Stimulated activated CD4-positive, alpha-beta T cell treated with anti-CD3 and anti-CD28 coated beads, Interleukin-1b, Interleukin-23, amount 100 ng/mL, for 1 hour (primary cell): ENCODE results near the gene SLC8A1.

Experiments used
- DNase-seq, 2 donors: peaks; one replicate each; pipeline ENCODE4 v3.0.0-alpha.2; 2020; ENCODE audit warnings: low read depth in 2 of 2

Gene SLC8A1

DNA sequence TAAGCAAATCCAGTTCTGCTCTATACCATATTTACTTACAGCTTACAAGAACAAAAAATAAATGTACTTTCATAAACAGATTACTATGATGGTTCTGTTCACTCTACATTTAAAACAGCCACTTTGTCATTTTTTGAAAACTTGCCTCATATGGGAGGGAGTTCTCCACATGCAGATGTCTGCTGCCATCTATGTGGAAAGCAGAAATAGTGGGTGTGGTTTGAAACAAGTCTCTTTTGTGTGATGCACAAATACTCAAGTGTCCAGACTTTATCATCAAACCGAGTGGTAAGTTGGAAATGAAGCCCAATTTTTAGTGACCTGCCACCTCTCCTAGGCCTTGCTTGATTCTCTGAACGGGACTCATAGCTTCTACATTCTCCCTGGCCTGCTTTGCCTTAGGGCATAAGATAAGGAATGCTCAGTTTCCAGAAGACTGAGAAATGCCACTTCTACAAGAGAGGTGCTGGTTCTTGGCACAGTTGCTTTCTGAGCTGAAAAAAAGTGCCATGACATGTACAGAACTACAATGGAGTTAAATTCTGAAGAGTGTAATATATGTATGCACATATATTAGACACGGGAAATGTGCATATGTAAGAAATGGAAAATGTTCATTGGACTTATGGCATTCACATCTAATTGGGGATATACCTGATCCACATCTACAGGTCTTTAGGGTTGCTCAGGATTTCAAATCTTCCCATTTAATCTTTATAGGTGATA, 221.0 kb downstream of the SLC8A1 start:
- no peak for DNase-seq

DNA sequence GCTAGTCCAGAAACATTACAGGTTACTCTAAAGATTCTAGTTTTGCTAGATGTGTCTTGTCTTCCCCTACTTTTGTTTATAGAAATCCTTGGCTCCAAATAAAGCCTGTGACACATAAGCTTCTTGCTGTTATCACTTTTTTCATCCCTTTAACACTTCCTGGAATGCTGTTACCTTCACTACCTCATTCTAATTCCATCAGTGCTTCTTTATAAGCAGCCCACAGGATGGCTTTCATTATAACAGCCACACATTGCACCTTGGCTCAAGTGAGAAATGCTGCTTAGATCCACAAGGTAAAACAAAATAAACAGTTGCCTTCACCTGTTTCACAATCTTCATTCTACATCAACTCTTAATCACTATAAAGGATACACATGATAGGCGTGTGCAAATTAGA, 221.7 kb downstream of the SLC8A1 start:
- DNase-seq, result no peak

DNA sequence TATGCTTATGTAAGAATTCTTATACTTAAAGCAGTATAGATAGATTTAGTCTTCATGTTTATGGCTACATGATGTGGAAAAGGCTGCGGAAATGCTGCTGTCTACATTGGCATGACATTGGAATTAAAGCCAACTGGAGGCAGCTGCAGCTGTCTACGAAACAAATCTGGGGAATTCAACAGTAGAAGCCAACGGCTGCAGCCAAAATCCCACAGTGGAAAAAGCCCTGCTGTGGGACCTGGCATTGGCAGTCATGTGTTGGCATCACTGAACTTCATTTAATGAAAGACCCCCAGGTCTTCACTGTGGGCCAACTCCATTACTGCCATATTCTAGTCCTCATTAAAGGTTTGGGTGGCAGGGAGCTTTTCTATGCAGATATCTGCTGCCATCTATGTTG, 223.6 kb downstream of the SLC8A1 start:
- no peak for DNase-seq

DNA sequence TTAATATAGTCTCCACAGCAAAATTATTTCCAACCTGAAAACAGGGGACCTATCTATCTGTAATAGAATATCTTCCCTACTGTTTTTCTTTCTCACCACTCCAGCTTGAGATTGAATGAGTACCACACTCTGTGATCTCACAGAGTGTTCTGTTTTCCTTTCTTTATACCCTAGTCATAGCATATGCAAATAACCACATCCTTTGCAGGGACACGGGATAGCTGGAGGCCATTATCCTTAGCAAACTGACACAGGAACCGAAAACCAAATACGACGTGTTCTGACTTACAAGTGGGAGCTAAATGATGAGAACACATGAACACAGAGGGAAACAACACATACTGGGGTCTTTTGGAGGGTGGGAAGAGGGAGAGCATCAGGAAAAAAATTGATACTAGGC, 224.7 kb downstream of the SLC8A1 start:
- DNase-seq, result no peak

DNA sequence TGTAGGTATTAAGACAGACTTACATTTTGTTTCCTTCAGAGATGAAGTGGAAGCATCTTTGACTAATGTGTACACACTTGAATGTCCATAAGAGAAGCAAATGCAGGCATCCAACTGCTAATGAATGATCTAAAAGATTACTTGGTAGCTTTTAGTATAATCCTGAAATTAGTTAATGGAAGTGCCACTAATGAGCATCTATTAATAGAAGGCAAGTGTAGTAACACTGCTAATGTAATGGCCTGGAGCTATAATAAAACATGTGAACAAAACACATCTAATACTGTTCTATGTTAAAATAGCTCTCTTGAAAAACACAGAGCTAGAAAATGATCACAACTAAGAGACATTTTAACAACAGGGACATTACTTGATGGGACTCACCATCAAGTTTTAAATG, 225.3 kb downstream of the SLC8A1 start:
- DNase-seq, result no peak

DNA sequence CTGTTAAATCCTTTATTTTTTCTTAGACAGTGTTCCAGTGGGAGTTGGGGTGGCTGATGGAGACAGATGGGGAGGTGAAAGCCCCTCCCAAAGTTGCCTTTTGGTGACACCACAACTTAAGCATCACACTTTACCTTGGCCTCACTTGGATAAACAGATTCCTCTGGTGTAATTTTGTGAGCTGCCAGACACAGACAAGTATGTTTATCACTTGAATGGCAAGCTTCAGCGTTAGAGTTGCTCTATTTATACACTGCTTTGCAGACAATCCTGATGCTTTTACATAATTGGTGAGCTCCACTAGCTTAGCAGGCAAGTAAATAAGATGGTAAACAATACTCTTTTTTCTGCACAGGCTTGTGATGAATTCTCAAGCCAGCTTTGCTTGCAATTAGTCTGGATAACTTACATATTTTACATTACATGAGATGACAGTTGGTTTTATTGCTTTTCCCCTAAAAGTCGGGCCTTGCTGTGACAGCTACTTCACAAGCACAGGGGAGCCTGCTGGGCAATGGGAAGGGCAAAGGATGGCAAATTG, 226.2 kb downstream of the SLC8A1 start:
- DNase-seq, result no peak

DNA sequence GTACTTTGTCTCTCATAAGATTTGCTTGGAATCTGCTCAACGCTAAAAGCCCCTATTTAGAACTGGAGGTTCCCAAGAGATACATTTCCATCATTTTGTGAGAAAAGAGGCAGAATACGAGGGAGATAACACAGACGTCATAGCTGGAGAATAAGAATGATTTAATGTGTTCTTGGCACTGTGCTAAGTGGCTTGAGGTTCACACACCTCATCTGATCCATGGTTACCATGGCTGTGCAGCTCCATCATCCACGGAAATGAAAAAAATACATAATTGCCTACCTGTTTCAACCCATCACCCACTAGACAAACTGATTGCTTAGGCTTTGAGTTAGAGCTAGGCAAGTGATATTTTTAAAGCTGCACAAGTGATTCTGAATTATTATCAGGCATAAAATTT, 227.6 kb downstream of the SLC8A1 start:
- no peak for DNase-seq

DNA sequence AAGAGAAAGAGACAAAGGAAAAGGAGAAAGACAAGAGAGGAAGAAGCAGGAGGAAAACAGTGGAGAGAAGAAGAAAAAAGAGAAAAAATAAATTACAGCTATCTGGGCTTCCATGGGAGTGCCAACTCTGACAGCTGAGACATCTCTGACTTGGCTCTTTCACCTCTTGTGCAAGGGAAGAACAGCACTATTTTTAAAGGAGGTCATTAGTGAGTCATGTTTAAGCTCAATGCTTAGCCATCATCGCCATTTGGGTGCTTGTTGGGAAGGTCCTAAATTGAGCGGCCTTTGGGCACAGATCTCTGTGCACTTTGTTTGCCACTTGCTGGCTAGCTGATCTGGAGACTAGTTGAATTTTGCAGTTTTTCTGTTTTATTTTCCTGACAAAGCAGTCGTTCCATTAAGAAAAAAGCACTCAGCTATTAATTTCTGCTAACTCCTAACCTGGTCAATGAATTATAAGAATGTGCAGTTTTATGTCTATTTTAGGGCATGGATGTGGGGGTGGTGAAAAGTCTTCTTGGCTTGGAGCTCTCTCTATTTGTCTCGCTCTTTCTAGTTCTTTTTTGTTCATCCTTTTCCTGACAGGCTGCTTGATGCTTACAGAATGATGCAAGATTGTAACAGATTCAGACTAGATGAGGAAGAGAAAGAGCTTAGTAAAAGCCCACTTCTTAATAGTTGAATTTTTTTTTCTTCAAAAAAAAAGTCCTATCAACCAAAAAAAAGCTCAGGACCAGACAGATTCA, 231.5 kb downstream of the SLC8A1 start:
- no peak for DNase-seq

DNA sequence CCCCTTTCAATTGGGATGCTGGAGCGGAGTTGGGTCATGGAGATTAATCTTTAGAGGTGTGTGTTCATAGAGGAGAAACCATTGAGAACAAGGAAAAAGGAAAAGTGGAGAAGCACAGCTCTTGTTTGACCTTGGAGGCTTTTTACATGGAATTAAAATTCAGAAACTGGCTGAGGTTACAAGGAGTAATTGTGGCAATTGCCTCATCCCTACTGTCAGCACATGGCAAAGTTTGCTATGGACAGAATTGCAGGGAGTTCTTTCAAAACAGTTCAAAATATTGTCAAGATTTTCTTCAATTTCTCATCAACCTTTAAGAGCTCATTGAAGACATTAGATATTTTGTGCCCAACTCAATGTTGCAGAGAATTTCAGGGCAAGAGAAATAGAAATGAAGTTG, 232.7 kb downstream of the SLC8A1 start:
- DNase-seq, result no peak

DNA sequence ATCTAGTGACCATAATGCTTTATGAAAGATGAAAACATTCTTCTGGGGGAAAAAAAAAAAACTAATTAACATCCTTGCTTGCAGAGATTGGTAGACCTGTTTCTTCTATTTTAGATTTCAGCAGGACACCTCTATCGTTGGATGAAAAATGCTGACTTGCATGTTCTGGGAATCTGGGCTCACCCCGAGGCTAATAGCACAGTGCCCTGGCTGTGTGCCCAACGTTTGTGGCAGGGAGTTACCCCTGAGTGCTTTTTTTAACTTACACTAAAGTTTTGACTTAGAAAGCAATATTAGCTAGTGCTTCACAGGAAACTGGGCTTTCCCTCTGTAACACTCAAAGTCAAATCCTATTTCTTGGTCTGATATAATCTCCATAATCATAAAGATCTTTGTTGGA, 233.2 kb downstream of the SLC8A1 start:
- no peak for DNase-seq

DNA sequence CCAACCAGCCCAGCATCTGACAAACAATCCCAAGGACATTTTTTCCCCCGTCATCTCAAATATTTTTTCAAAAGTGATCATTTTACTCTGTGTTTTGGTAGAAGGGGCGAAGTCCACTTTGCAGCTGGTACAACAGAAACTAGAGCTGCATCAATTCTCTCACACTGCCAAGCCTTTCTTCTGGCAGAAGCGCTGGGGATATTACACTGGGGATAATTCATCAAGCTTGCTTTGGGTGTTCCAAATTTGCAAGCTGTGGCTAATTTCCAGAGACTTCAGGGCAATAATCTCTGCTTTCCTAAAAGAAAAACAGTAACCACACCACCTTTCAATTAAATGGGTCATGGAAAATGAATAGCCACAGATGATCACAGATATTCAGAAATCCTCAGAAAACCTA, 238.3 kb downstream of the SLC8A1 start:
- no peak for DNase-seq

DNA sequence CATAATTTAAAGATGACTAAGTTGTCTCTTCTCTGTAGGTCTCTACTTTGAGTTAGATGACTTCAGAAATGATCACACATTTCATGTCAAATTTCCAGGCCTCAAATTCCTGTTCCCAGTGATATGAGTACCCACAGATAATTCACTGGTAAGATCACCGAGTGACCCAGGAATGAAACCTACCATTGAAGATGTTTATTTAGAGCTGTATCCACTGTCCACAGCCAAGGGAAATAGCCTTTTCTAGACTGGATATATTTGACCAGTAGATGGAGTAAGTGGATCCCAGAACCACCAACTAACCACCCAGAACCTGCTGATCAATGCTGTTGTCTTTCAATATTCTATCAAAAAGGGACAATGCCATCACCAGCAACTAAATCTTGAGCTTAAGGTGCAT, 238.8 kb downstream of the SLC8A1 start:
- no peak for DNase-seq

DNA sequence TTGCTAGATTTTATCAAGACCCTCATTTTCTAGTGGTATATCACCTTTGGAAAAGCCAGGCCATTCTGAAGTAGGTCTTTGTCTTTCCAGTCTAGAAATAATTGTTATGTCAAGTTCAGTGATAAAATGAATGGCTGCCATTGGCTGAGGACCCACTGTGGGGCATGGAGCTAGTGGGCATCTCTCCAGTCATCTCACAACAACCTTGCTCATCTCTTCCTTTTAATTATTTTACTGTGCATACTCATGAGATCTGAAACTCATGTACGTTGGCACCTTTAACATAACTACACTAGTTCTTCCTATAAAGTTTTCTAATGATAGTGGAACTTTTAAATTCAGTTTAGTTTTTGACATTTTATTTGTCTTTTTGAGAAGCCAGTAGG, 240.9 kb downstream of the SLC8A1 start:
- no peak for DNase-seq

DNA sequence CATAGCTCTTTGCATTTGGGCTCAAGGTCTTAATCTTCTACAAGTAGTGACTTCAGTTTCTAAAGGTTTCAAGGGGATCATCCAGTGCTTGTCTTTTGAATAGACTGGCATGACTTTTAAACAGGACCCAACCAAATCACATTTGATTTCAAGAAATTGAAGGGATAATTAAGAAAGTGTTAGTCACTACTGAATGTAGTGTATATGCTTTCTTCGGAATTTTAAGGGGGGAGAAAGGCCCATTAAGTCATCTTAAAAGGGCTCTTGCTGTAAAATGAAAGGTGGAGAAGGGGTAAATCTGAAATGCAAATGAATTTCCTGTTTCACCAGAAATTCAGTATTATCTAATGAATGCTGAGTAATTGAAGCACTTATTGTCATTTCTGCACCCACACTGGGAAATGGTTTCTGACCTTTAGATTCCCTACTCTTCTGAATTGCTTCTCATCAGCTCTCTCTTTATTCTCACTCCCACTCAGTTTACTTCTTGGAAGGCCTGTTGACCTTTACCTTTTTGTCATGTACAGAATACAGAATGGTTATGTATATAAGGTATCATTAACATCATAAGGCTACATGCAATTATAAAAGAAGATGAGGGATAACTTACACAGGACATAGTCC, 241.4 kb downstream of the SLC8A1 start:
- DNase-seq, result no peak

DNA sequence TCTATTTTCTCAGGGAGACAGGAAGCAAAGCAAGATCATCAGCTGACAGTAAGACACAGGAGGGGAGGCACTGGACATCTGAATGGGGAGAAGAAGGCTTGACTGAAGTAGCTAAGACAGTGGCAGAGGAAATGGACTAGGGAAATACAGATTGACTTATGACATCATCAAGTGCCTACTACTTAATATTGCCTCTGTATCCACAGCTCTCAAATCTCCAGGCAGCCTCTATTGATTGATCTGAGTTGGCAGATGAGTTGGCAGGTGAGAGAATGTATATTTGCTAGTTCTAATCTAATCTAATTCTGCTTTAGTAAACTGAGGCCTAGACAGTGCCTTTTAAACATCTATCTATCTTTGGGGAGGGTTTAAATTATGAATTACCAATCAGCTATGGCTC, 242.1 kb downstream of the SLC8A1 start:
- DNase-seq, result no peak

DNA sequence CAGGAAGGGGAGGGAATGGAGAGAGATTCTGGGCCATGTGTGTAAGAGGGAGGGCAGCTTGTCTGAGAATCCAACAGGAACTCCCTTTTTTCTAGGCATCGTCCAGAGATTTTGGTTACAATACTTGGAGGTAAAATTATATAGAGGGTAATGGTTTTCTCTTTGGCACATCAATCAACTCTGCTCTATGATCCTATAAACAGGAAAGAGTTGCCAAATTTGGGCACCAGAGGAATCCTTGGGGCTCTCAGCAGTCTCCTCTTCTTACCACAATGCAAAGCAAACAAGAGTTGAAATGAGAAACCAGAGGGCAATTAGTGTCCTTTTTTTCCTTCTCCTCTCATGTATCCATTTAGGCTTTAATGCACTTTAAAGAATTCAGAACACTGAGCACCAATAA, 243.4 kb downstream of the SLC8A1 start:
- no peak for DNase-seq

DNA sequence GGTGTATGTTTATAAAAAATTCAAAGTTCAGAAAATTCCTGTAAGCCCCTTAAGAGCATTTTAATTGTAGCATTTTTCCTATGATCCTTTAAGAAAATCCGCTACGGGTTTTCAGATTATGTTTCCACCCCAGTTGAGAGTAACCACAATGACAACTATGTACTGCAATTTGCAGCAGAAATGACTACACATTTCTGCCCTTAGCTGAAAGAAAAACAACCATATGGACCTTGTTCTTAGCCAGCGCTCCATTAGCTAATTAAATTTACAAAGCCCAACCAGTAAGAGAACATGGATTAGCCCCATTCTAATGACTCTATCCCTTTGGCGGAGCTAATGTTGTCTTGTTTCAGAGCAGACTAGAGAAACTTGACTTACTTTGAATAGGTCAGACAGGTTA, 247.6 kb downstream of the SLC8A1 start:
- no peak for DNase-seq

DNA sequence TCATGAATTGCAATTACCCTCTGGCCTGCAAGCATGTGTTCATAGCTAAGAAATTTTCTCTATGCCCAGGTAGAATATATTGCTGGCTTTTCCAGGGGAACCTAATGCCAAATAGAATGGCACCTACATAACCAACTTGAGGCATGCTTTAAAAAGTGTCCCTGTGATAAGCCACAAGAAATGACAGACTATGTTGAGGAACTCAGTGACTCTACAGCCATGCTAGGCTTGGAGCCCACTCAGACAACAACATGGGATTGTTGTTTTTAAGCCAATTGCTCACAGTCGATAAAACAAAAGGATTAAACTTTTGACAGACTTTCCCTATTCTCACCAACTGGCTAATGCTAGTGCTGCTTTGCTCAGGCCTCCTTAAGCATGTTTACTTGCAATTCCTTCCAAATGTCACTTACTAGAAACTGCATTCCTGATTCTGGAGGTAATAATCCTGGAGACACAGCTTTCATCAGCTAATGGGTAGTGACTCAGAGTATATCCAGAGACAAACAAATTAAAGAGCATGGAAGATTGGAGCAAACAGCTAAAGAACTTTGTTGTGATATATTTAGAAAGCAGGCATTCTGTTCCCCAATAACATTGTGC, 249.0 kb downstream of the SLC8A1 start:
- no peak for DNase-seq

DNA sequence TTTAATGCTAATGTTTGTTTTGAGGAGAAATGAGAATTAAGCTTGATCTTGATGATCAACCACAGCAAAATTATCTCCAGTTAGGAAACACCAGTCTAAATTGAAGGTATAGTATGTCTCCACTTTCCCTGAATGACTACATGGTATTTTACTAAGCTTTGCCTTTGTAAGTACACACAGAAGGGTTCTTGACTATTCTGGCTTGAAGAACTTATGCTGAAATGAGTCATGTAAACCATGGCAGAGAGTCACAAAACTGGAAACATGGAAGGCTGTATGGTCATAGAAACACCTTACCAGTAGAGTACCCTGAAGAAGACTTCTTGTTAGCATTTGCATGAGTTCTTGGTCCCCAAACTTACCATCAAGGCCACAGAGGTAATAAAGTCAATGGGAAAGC, 250.5 kb downstream of the SLC8A1 start:
- DNase-seq, result no peak

DNA sequence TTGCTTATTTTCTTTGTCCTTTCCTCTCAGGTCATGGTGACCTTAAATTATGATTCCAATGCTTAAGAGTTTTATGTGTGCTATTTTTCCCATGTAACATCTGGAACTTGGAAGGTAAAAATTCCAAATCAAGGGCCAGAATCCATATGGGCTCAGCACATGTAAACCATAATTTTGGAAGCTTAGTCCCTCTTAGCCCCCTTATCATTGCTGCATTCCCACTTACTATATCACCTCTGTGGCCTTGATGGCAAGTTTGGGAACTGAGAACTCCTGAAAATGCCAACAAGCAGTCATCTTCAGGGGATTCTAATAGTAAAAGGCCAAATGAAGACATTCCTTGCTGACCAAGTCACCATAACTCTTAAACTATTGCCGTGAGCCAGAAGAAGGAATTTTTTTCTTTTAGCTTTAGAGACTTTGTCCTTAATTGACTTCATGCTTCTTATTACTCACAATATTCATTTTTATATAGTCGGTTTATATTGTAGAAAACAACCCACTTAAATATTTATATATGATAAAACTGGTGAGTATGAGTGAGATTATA, 251.4 kb downstream of the SLC8A1 start:
- no peak for DNase-seq

DNA sequence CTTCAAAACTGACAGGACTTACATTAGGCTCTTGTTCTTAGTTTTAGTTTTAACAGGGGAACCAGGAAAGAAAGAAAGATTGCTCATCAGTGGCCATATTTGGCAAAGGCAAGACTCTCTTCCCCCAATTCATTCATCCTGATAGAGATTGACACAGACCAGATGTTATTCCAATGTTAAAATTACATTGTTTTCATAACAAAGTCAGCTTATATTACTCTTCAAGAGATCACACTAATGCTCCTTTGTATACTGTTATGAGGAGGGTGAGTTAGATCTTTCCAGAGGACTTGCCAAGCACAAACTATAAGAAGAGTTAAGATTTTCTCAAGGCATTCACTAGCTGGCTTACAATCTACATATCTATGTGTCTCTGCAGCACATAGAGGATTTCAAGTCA, 252.1 kb downstream of the SLC8A1 start:
- no peak for DNase-seq

DNA sequence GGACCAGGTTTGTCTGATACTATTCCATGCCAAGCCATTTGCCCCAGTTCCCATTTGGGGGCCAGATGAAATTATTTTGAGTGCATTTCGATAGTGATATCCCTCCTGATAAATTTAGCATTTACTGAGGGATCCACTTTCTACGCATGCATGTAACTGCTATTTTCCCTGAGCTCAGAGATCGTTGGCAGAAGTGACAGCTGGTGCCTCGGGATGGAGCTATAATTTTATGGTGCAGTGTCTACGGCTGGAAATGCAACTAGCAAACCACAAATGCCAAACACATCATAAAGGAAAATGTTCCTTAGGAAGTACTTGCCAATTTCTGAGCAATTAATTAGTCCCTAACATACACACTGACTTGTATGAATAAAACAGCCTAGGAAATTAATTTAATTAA, 254.8 kb downstream of the SLC8A1 start:
- DNase-seq, result no peak
